K562 (cell line): ENCODE results near the gene ZSWIM6.

Source experiments
- CBX2 ChIP-seq: fragments of 200-600 bp; sonication (generic); IDR thresholded peaks from one replicate; pipeline ENCODE4 v1.6.1; 2012; ENCODE audit warnings: mild to moderate bottlenecking, low read length, inconsistent platforms; ENCODE audit not compliant: insufficient read depth, poor library complexity, severe bottlenecking
- CHD4 ChIP-seq: fragments of 200-600 bp; sonication (generic); IDR thresholded peaks from 3 replicates; pipeline ENCODE4 v1.6.1; 2012; ENCODE audit warnings: low read depth, mild to moderate bottlenecking, mixed read lengths, low read length, inconsistent platforms; ENCODE audit not compliant: insufficient read depth, insufficient replicate concordance, poor library complexity, severe bottlenecking
- CREM ChIP-seq: IDR thresholded peaks from 2 replicates; pipeline ENCODE4 v1.6.1; 2014; ENCODE audit warnings: antibody characterized with exemption, low read depth
- HLTF ChIP-seq: fragments of 450-650 bp; IDR thresholded peaks from 2 replicates; pipeline ENCODE4 v1.6.1; 2016
- IRF2 ChIP-seq: sonication (generic); formaldehyde crosslinking; IDR thresholded peaks from 2 replicates; pipeline ENCODE4 v1.8.1; 2022; ENCODE audit warnings: mild to moderate bottlenecking, missing genetic modification reagents
- JUNB ChIP-seq: fragments of 450-650 bp; formaldehyde crosslinking; conservative IDR thresholded peaks from 2 replicates; pipeline ENCODE4 v1.4.0; 2020; ENCODE audit warnings: mild to moderate bottlenecking
- MYNN ChIP-seq, 2 experiments: sonication (generic); formaldehyde crosslinking in 1 of 2; IDR thresholded peaks; 2 replicates each; pipeline versions ENCODE4 v1.5.0 to v1.6.1; 2016 to 2020; ENCODE audit warnings: antibody characterized with exemption in 1 of 2, missing genetic modification reagents in 1 of 2
- RAD21 ChIP-seq, 2 experiments: fragments of 250-450 bp in 1 of 2; fragments of 450-650 bp in 1 of 2; sonication (Bioruptor Pico) in 1 of 2; formaldehyde crosslinking in 1 of 2; IDR thresholded peaks in 1 of 2; conservative IDR thresholded peaks in 1 of 2; 2 replicates each; pipeline versions ENCODE4 v1.4.0 to v1.8.0; 2020 to 2022; ENCODE audit warnings: mild to moderate bottlenecking in 2 of 2, moderate library complexity in 1 of 2
- SMC3 ChIP-seq: conservative IDR thresholded peaks from 2 replicates; pipeline ENCODE4 v1.6.1; 2011; ENCODE audit warnings: low read depth, low read length, improper control_type of control experiment; ENCODE audit not compliant: insufficient read depth
- TOE1 ChIP-seq, 2 experiments: fragments of 450-650 bp in 1 of 2; sonication (generic) in 1 of 2; formaldehyde crosslinking in 1 of 2; IDR thresholded peaks; 2 replicates each; pipeline versions ENCODE4 v1.7.1 to v1.8.0; 2016 to 2022; ENCODE audit warnings: borderline replicate concordance in 2 of 2, mild to moderate bottlenecking in 2 of 2, antibody characterized with exemption in 1 of 2, inconsistent platforms in 1 of 2, low read depth in 1 of 2, missing genetic modification reagents in 1 of 2, moderate library complexity in 1 of 2
- TF ChIP-seq, protein P1 (sequence below): sonication (generic); formaldehyde crosslinking; IDR thresholded peaks from 2 replicates; pipeline ENCODE4 v1.8.0; 2023; ENCODE audit warnings: mild to moderate bottlenecking, missing genetic modification reagents
- TF ChIP-seq, protein P2 (sequence below), 3 experiments: IDR thresholded peaks in 2 of 3; conservative IDR thresholded peaks in 1 of 3; 2 replicates each; pipeline ENCODE4 v1.5.1; 2011 to 2012; ENCODE audit warnings: low read length in 3 of 3, mild to moderate bottlenecking in 3 of 3, control low read depth in 2 of 3, improper control_type of control experiment in 1 of 3, inconsistent platforms in 1 of 3, low read depth in 1 of 3, mixed read lengths in 1 of 3, moderate library complexity in 1 of 3; ENCODE audit not compliant: insufficient read depth in 2 of 3
- TF ChIP-seq, protein P3 (sequence below): IDR thresholded peaks from 3 replicates; pipeline ENCODE4 v1.6.1; 2011; ENCODE audit warnings: borderline replicate concordance, mild to moderate bottlenecking; ENCODE audit not compliant: insufficient read length, insufficient read depth

DNA sequence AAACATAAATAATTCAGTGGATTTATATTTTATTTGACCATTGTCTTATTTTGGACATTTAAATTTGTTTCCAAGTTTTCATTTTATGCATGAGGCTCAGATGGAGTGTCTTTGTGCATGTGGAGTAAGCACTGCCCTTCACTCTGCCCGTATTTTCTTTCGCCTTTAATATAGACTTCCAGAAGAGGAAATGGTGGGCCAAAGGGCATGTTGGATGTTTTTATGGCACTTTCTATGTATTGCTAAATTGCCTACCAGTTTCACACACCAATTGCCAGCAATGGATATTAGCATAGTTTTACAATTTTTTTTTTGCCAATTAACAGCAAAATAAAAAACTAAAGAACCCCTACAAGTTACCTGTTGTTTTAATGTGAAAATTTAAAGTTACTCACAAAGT lies 38.4 kb downstream of the ZSWIM6 start:
- TF ChIP-seq JUNB (CRISPR knock-in tag) = no peak
- TF ChIP-seq, protein P1, sequence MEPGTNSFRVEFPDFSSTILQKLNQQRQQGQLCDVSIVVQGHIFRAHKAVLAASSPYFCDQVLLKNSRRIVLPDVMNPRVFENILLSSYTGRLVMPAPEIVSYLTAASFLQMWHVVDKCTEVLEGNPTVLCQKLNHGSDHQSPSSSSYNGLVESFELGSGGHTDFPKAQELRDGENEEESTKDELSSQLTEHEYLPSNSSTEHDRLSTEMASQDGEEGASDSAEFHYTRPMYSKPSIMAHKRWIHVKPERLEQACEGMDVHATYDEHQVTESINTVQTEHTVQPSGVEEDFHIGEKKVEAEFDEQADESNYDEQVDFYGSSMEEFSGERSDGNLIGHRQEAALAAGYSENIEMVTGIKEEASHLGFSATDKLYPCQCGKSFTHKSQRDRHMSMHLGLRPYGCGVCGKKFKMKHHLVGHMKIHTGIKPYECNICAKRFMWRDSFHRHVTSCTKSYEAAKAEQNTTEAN (CRISPR knock-in tag) = no peak
- no peak for TF ChIP-seq SMC3
- no peak for TF ChIP-seq TOE1 (IDR thresholded peaks at IDR 0.05; ENCODE audit: borderline replicate concordance)
- TF ChIP-seq TOE1 (CRISPR knock-in tag; IDR thresholded peaks at IDR 0.05; ENCODE audit: borderline replicate concordance, low read depth) = no peak
- TF ChIP-seq RAD21 (CRISPR knock-in tag; conservative IDR thresholded peaks at IDR 0.05 in 1 of 2, IDR thresholded peaks at IDR 0.05 in 1 of 2) = no peak
- TF ChIP-seq CHD4 = no peak
- TF ChIP-seq, protein P2, sequence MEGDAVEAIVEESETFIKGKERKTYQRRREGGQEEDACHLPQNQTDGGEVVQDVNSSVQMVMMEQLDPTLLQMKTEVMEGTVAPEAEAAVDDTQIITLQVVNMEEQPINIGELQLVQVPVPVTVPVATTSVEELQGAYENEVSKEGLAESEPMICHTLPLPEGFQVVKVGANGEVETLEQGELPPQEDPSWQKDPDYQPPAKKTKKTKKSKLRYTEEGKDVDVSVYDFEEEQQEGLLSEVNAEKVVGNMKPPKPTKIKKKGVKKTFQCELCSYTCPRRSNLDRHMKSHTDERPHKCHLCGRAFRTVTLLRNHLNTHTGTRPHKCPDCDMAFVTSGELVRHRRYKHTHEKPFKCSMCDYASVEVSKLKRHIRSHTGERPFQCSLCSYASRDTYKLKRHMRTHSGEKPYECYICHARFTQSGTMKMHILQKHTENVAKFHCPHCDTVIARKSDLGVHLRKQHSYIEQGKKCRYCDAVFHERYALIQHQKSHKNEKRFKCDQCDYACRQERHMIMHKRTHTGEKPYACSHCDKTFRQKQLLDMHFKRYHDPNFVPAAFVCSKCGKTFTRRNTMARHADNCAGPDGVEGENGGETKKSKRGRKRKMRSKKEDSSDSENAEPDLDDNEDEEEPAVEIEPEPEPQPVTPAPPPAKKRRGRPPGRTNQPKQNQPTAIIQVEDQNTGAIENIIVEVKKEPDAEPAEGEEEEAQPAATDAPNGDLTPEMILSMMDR (IDR thresholded peaks at IDR 0.05 in 2 of 3, conservative IDR thresholded peaks at IDR 0.05 in 1 of 3; ENCODE audit: insufficient read depth in 2 of 3, low read depth in 1 of 3, low read length in 3 of 3) = no peak
- no peak for TF ChIP-seq HLTF
- no peak for TF ChIP-seq CBX2
- no peak for TF ChIP-seq IRF2 (CRISPR knock-in tag)
- no peak for TF ChIP-seq MYNN (IDR thresholded peaks at IDR 0.05)
- no peak for TF ChIP-seq MYNN (CRISPR knock-in tag; IDR thresholded peaks at IDR 0.05)
- TF ChIP-seq CREM = no peak
- TF ChIP-seq, protein P3, sequence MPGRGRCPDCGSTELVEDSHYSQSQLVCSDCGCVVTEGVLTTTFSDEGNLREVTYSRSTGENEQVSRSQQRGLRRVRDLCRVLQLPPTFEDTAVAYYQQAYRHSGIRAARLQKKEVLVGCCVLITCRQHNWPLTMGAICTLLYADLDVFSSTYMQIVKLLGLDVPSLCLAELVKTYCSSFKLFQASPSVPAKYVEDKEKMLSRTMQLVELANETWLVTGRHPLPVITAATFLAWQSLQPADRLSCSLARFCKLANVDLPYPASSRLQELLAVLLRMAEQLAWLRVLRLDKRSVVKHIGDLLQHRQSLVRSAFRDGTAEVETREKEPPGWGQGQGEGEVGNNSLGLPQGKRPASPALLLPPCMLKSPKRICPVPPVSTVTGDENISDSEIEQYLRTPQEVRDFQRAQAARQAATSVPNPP = no peak
